ENCODE results near the gene EPG5. TPM values are rescaled to one million over a fixed set of nuclear protein-coding genes. Genes with fewer than 3 reads are reported as not detected.

EPG5 gene
- 10 to 100 TPM; 18.7 to 30.3 (median 24.0) TPM for total RNA-seq

- no peaks in the 10 kb centered on the region for H3K9me3 ChIP-seq
- peak; percentile 98 to 99 for ATAC-seq
- peaks cover 15 to 21% of the 10 kb centered on the region in 2 donors for H3K4me1 ChIP-seq
- peak; percentile 95 to 97 for DNase-seq
- TF ChIP-seq CTCF (IDR thresholded peaks at IDR 0.05 in 4 of 5, conservative IDR thresholded peaks at IDR 0.05 in 1 of 5) (no peak), POLR2A (IDR thresholded peaks at IDR 0.05) (peak; percentile 65 to 87)
- peaks cover 0 to 10% of the 10 kb centered on the region in 2 donors for H3K36me3 ChIP-seq
- in situ Hi-C loops (cut with MboI; ENCODE audit: low sequenced_read_pairs in 4 of 4) (loop anchor here in 2 of 4 donors (10.0 kb wide), 1 partner anchor 108 kb away; the partner anchor contains the start of gene PSTPIP2 (in 2 of the 2)), intact Hi-C loops (cut with DNase I; ENCODE audit: low total_unique reads) (loop anchor here (2.0 to 5.0 kb wide), 2 partner anchors 45 to 106 kb away; partner anchors contain the start of gene PSTPIP2)
- H3K27ac ChIP-seq, result peak within 1 kb of the TSS; percentile 87 to 92 (median 91)
- peak within 1 kb of the TSS; percentile 73 to 96 (median 95) for H3K4me3 ChIP-seq
- H3K27me3 ChIP-seq, result no peaks in the 10 kb centered on the region
Observed at GRCh38 chr18:45967007-45967706, at the start of gene EPG5. Gene EPG5 (minus strand): TSS chr18:45967329. CDS start chr18:45967239, 90 bp downstream.

GRCh38 chr18:46013484-46014189 is 46.5 kb upstream of the EPG5 start:
- in situ Hi-C loops (cut with MboI; ENCODE audit: low sequenced_read_pairs in 4 of 4) (no loop called here), intact Hi-C loops (cut with DNase I; ENCODE audit: low total_unique reads) (no loop called here)
- Histone ChIP-seq H3K36me3 (peaks cover 0 to 8% of the 10 kb centered on the region in 2 donors), H3K4me3 (no peak overlapping the region), H3K27me3 (no peaks in the 10 kb centered on the region), H3K27ac (no peak overlapping the region), H3K4me1 (no peaks in the 10 kb centered on the region), H3K9me3 (no peaks in the 10 kb centered on the region)
- no peak for ATAC-seq
- DNase-seq, result no peak
- TF ChIP-seq POLR2A (IDR thresholded peaks at IDR 0.05) (no peak), CTCF (IDR thresholded peaks at IDR 0.05 in 4 of 5, conservative IDR thresholded peaks at IDR 0.05 in 1 of 5) (no peak)

GRCh38 chr18:46010676-46011075 is 43.5 kb upstream of the EPG5 start:
- H3K9me3 ChIP-seq, result no peaks in the 10 kb centered on the region
- no peaks in the 10 kb centered on the region for H3K4me1 ChIP-seq
- in situ Hi-C loops (cut with MboI; ENCODE audit: low sequenced_read_pairs in 4 of 4) (no loop called here), intact Hi-C loops (cut with DNase I; ENCODE audit: low total_unique reads) (no loop called here)
- H3K27ac ChIP-seq, result no peak overlapping the region
- no peak for TF ChIP-seq POLR2A (IDR thresholded peaks at IDR 0.05)
- no peak for TF ChIP-seq CTCF (IDR thresholded peaks at IDR 0.05 in 4 of 5, conservative IDR thresholded peaks at IDR 0.05 in 1 of 5)
- H3K4me3 ChIP-seq, result no peak overlapping the region
- no peak for ATAC-seq
- peak in 1 of 2 donors; percentile 23 for DNase-seq
- H3K36me3 ChIP-seq, result peaks cover 0 to 8% of the 10 kb centered on the region in 2 donors
- no peaks in the 10 kb centered on the region for H3K27me3 ChIP-seq

- H3K36me3 ChIP-seq, result peaks cover 0 to 8% of the 10 kb centered on the region in 2 donors
- in situ Hi-C loops (cut with MboI; ENCODE audit: low sequenced_read_pairs in 4 of 4) (no loop called here), intact Hi-C loops (cut with DNase I; ENCODE audit: low total_unique reads) (no loop called here)
- ATAC-seq (no peak), DNase-seq (no peak)
- no peak overlapping the region for H3K27ac ChIP-seq
- no peak overlapping the region for H3K4me3 ChIP-seq
- no peaks in the 10 kb centered on the region for H3K4me1 ChIP-seq
- TF ChIP-seq POLR2A (IDR thresholded peaks at IDR 0.05), result no peak
- no peak for TF ChIP-seq CTCF (IDR thresholded peaks at IDR 0.05 in 4 of 5, conservative IDR thresholded peaks at IDR 0.05 in 1 of 5)
- H3K9me3 ChIP-seq, result no peaks in the 10 kb centered on the region
- H3K27me3 ChIP-seq, result no peaks in the 10 kb centered on the region
Observed at GRCh38 chr18:46010050-46010449, 42.9 kb upstream of the EPG5 start.
